HL-60 (cell line): Measurements from ENCODE around the gene FMN1.

Experiments used
- CTCF ChIP-seq: IDR thresholded peaks from one replicate; pipeline ENCODE4 v1.5.1; 2011; ENCODE audit warnings: low read length, control low read depth, inconsistent platforms; ENCODE audit not compliant: insufficient read depth
- TF ChIP-seq, protein P1 (sequence below): IDR thresholded peaks from 2 replicates; pipeline ENCODE4 v1.6.1; 2012; ENCODE audit warnings: low read depth; ENCODE audit not compliant: insufficient replicate concordance

- no peak for TF ChIP-seq CTCF
- TF ChIP-seq, protein P1, sequence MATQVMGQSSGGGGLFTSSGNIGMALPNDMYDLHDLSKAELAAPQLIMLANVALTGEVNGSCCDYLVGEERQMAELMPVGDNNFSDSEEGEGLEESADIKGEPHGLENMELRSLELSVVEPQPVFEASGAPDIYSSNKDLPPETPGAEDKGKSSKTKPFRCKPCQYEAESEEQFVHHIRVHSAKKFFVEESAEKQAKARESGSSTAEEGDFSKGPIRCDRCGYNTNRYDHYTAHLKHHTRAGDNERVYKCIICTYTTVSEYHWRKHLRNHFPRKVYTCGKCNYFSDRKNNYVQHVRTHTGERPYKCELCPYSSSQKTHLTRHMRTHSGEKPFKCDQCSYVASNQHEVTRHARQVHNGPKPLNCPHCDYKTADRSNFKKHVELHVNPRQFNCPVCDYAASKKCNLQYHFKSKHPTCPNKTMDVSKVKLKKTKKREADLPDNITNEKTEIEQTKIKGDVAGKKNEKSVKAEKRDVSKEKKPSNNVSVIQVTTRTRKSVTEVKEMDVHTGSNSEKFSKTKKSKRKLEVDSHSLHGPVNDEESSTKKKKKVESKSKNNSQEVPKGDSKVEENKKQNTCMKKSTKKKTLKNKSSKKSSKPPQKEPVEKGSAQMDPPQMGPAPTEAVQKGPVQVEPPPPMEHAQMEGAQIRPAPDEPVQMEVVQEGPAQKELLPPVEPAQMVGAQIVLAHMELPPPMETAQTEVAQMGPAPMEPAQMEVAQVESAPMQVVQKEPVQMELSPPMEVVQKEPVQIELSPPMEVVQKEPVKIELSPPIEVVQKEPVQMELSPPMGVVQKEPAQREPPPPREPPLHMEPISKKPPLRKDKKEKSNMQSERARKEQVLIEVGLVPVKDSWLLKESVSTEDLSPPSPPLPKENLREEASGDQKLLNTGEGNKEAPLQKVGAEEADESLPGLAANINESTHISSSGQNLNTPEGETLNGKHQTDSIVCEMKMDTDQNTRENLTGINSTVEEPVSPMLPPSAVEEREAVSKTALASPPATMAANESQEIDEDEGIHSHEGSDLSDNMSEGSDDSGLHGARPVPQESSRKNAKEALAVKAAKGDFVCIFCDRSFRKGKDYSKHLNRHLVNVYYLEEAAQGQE = no peak
These were observed 342.5 kb downstream of the FMN1 start for GRCh38 chr15:32852017-32852416.
